Epithelial cell of proximal tubule (primary cell): Measurements from ENCODE around the gene SPEM1. TPM values are rescaled to one million over a fixed set of nuclear protein-coding genes. Genes with fewer than 3 reads are reported as not detected.

Experiments
- DNase-seq: peaks from one replicate; pipeline ENCODE4 v3.0.0-alpha.2; 2011; ENCODE audit warnings: low read depth
- H3K4me3 ChIP-seq: 2 replicates; pipeline ENCODE4 v1.5.1; 2011; ENCODE audit warnings: low read depth, mild to moderate bottlenecking, low read length
- total RNA-seq: library from RNA; depleted of rRNA; stranded (reverse); fragments of >200 nt; gene quantifications from 2 replicates; pipeline ENCODE4 v1.2.3, GENCODE V29; 2015
- TF ChIP-seq, protein P1 (sequence below): conservative IDR thresholded peaks from 2 replicates; pipeline ENCODE4 v1.5.1; 2012; ENCODE audit warnings: low read depth, mild to moderate bottlenecking, low read length

SPEM1 gene
- total RNA-seq, 1 donor from 2014 or later, result not detected

DNA sequence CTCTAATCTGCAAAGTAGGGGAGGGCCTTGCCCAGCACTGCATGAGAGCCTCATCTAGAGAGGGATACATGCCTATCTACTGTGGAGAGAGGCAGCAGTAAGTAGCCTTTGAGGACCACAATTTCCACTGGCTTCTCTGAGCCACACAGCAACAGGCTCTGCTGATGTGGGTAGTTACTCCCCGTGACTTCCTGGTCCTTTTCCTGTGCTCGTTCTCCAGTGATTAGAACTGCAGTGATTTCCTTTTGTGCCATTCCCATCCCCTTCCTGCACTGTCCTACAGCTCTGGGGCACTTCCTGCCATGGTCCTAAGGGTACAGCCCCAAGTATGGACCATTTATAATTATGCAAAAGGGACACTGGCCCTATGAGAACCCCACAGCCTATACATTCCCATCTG lies 28.8 kb upstream of the SPEM1 start:
- H3K4me3 ChIP-seq, result no peak overlapping the region
- TF ChIP-seq, protein P1, sequence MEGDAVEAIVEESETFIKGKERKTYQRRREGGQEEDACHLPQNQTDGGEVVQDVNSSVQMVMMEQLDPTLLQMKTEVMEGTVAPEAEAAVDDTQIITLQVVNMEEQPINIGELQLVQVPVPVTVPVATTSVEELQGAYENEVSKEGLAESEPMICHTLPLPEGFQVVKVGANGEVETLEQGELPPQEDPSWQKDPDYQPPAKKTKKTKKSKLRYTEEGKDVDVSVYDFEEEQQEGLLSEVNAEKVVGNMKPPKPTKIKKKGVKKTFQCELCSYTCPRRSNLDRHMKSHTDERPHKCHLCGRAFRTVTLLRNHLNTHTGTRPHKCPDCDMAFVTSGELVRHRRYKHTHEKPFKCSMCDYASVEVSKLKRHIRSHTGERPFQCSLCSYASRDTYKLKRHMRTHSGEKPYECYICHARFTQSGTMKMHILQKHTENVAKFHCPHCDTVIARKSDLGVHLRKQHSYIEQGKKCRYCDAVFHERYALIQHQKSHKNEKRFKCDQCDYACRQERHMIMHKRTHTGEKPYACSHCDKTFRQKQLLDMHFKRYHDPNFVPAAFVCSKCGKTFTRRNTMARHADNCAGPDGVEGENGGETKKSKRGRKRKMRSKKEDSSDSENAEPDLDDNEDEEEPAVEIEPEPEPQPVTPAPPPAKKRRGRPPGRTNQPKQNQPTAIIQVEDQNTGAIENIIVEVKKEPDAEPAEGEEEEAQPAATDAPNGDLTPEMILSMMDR, result no peak
- DNase-seq, result no peak

DNA sequence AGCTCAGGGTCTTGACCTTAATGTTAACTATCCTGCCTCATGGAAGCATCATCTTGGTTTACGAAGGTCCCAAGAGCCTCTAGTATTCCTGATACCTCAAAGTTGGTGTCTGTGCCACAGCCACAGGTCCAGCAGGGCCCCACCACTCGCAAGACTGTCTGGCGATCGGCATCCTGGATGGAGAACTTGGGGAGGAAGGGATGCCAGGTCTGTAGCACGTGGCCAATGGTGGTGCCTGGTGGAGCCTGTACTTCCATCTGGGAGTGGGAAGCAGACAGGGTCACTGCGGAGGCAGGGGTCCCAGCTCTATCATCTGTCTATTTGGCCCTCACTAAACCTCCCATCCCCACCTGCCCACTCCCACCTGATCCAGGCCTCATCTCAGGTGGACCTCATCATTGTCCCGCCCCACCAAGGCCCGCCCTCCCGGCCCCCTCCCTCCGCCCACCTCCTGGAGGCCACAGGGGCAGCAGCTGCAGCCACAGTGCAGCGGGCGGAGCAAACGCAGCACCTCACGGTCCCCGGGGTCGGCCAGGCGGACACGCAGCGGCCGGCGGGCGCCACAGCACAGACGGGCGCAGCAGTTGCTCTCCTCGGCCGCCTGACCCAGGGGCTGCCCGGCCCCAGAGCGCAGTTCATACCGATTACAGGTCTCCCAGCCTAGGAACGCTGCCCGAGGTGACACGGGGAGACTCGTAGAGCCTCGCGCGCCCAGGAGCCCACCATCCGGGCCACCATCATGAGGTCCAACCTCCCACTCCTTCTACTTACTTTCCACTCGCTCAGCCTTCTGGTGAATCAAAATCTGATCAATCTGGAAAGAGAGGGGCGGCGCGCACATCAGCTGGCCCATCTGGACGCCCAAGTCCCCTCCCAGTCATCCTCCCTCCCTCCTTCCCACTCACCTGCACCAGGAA lies 27.2 kb upstream of the SPEM1 start:
- no peak for DNase-seq
- H3K4me3 ChIP-seq, result peak overlapping the region; percentile 96
- TF ChIP-seq, protein P1, result no peak

DNA sequence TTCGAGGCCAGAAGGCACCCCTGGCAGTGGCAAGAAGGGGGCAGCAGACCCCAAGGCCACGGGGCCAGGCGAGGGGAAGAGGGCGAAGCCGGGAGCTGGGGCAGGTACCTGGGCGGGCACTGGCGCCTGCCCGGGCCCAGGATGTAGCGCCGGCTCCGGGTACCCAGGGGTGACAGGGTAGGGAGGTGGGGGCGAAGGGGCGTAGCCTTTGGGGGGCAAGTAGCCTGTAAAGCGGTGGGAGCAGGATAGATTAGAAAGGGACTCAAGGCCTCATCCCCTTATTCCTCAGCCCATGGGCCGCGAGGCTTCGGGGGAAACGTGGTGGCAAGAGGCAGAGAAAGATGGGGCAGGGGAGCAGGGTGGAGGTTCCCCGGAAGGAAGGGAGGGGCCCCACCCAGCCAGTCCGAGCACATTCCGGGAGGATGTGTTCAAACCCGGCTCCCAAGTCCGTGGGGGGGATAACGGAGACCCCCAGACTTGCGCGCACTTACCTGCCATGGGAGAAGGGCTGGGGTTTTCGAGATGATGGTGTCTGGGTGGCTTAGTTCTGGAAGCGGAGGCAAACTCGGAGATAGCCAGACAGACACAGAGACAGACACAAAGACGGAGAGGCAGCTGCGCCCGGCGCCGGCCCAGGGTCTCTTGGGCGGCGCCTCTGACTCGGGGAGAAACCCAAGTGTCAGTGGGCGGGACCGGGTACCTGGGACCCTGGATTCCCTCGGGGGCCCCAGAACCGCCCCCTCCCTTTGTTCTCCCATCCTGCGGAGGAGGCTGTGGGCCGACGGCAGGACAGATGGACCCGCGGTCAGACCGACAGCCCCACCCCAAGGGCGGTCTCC lies 26.3 kb upstream of the SPEM1 start:
- TF ChIP-seq, protein P1, result no peak
- no peak for DNase-seq
- peak overlapping the region; percentile 96 for H3K4me3 ChIP-seq

DNA sequence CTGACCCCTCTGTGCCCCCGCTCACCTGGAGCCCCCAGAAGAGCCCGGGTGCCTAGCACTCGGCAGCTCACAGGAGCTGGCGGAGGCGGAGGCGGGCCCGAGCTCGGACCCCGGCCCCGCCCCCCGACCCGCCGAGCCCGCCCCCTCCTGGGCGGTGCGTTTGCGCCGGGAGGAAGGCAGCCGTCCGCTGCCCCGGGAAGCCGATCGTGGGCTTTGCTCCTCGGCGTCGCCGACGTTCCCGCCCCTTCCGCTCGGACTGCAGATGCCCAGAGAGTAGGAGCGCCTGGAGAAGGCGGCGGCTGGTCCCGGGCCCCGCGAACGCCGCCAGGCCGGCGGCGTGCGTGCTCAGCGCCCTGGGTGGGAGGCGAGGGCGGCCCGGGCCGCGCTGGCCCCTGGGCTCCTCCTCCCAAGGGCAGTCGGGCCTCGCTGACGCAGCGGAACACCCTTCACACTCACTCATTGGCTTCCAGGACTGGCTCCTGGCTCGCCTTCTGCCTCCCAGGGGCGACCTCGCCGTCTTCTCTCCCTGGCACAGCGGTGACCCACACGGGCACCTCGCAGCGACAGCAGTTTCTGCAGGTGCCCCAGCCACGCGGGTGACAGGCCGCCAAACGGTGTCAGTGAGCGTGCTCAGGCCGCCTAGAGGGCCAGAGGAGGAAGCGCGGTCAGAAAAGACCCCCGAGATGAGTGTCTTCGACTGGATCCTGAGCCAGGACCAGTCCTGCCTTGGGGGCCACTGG lies 25.5 kb upstream of the SPEM1 start, which contains the start of gene PLSCR3:
PLSCR3 (minus strand) TSS at position 74 of the 740 bp plus-strand sequence. CDS start 415 bp downstream, outside the sequence.
- H3K4me3 ChIP-seq, result peak within 1 kb of the TSS; percentile 96
- no peak for DNase-seq
- TF ChIP-seq, protein P1, result peak; percentile 35

DNA sequence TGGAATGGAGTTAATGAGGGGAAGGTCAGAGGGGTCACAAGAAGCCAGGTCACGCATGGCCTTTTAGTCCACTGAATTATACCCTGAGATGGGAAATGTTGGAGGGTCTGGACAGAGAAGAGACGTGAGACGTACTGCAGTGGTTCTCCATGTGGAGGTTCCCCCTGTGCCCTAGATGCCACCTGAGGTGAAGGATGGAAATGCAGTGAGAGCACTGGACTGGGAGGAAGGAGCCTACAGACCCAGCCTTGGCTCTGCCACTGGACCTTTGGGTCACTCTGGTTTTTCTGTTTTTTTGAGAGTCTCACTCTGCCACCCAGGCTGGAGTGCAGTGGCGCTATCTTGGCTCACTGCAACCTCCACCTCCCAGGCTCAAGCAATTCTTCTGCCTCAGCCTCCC lies 24.0 kb upstream of the SPEM1 start:
- no peak for DNase-seq
- TF ChIP-seq, protein P1, result no peak

DNA sequence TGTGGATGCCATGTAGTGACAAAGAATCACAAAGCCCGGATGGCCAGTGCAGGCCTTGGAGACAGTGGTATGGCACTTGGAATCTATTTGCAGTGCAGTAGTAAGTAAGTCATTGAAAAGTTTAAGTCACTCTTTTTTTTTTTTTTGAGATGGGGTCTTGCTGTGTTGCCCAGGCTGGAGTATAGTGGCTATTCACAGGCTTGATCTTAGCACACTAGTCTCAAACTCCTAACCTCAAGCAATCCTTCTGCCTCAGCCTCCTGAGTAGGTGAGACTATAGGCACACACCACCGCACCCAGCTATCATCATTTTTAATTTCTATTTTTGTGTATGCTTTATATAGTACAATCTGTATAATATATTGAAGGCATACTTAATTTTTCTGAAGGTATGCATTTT lies 21.5 kb upstream of the SPEM1 start:
- no peak overlapping the region for H3K4me3 ChIP-seq
- DNase-seq, result no peak
- TF ChIP-seq, protein P1, result no peak

More for the DNA sequence above, 24.0 kb upstream of the SPEM1 start:
- no peak overlapping the region for H3K4me3 ChIP-seq
